PC-3 (cell line): Measurements from ENCODE around the gene CCDC87. TPM values are rescaled to one million over a fixed set of nuclear protein-coding genes. Genes with fewer than 3 reads are reported as not detected.

ENCODE experiments used
- ATAC-seq: fragments of 200-7000 bp; cut with Tn5 transposase; 2 replicates; pipeline ENCODE4 v1.9.1; 2020; ENCODE audit warnings: mild to moderate bottlenecking, moderate library complexity
- BruUV-seq: library from RNA; stranded (reverse); fragments of 400-500 nt; replicated peaks from 2 replicates; lab custom pipeline; 2021; lab: Mats Ljungman, UMichigan
- CTCF ChIA-PET: fragments of 300-600 bp; sonication (Branson Sonifier 250); formaldehyde crosslinking; loops from one replicate; lab custom pipeline; 2022; ENCODE audit warnings: antibody characterized with exemption; lab: Charles Lee
- POLR2A ChIA-PET: fragments of 300-600 bp; sonication (Branson Sonifier 250); formaldehyde crosslinking; loops from one replicate; lab custom pipeline; 2022; ENCODE audit warnings: antibody characterized with exemption; ENCODE audit not compliant: unreplicated experiment; lab: Charles Lee
- DNase-seq: peaks from one replicate; pipeline ENCODE4 v3.0.0-alpha.2; 2015
- H2AFZ ChIP-seq: fragments of 300-600 bp; sonication (generic); 2 replicates; pipeline ENCODE4 v1.6.0; 2016; ENCODE audit warnings: antibody characterized with exemption, low read length
- H3F3A ChIP-seq: fragments of 300-600 bp; sonication (generic); one replicate; pipeline ENCODE4 v1.6.0; 2017; ENCODE audit warnings: antibody characterized with exemption, low read length, control low read depth, mild to moderate bottlenecking; ENCODE audit not compliant: unreplicated experiment
- H3K27ac ChIP-seq: fragments of 300-600 bp; sonication (generic); 2 replicates; pipeline ENCODE4 v1.5.1; 2016; ENCODE audit warnings: mild to moderate bottlenecking, low read length
- H3K27me3 ChIP-seq: fragments of 300-600 bp; sonication (generic); 2 replicates; pipeline ENCODE4 v1.6.1; 2016; ENCODE audit warnings: low read length, mixed read lengths
- H3K36me3 ChIP-seq: fragments of 300-600 bp; sonication (generic); 2 replicates; pipeline ENCODE4 v1.6.1; 2016; ENCODE audit warnings: low read depth, mixed run types, low read length, mixed read lengths
- H3K4me1 ChIP-seq: fragments of 300-600 bp; sonication (generic); 2 replicates; pipeline ENCODE4 v1.5.1; 2016; ENCODE audit warnings: low read length; ENCODE audit not compliant: insufficient read depth
- H3K4me2 ChIP-seq: fragments of 300-600 bp; sonication (generic); 2 replicates; pipeline ENCODE4 v1.6.0; 2016; ENCODE audit warnings: low read length
- H3K4me3 ChIP-seq: fragments of 300-600 bp; sonication (generic); 2 replicates; pipeline ENCODE4 v1.5.1; 2016; ENCODE audit warnings: mild to moderate bottlenecking, low read length, mixed read lengths
- H3K79me2 ChIP-seq: fragments of 300-600 bp; sonication (generic); 2 replicates; pipeline ENCODE4 v1.6.1; 2017; ENCODE audit warnings: low read length, mixed read lengths
- H3K9ac ChIP-seq: fragments of 300-600 bp; sonication (generic); 2 replicates; pipeline ENCODE4 v1.6.0; 2016; ENCODE audit warnings: mild to moderate bottlenecking, low read length
- H3K9me2 ChIP-seq: fragments of 300-600 bp; sonication (generic); replicated peaks from 2 replicates; pipeline ENCODE4 v1.6.1; 2016; ENCODE audit warnings: mixed run types, low read length, mixed read lengths
- H3K9me3 ChIP-seq: fragments of 300-600 bp; sonication (generic); 2 replicates; pipeline ENCODE4 v1.6.1; 2016; ENCODE audit warnings: low read length, mixed read lengths
- H4K20me1 ChIP-seq: fragments of 300-600 bp; sonication (generic); 2 replicates; pipeline ENCODE4 v1.6.1; 2016; ENCODE audit warnings: low read length, mixed read lengths
- EZH2 ChIP-seq: fragments of 300-600 bp; sonication (generic); IDR thresholded peaks from one replicate; pipeline ENCODE4 v1.6.1; 2017; ENCODE audit warnings: antibody characterized with exemption, mild to moderate bottlenecking, low read length; ENCODE audit not compliant: unreplicated experiment
- EZH2phosphoT487 ChIP-seq: fragments of 300-600 bp; sonication (generic); IDR thresholded peaks from 2 replicates; pipeline ENCODE4 v1.6.1; 2018; ENCODE audit warnings: mild to moderate bottlenecking, antibody characterized with exemption, low read length, borderline replicate concordance
- intact Hi-C: fragments of 100-400 bp; cut with micrococcal nuclease; formaldehyde crosslinking; loops from 2 replicates; pipeline ENCODE4 v1.9.0; 2023
- total RNA-seq: library from RNA; depleted of rRNA; stranded (reverse); fragments of >200 nt; gene quantifications from 2 replicates; pipeline ENCODE4 v1.2.3, GENCODE V29; 2014
- TF ChIP-seq, protein P1 (sequence below): fragments of 300-600 bp; sonication (generic); conservative IDR thresholded peaks from 2 replicates; pipeline ENCODE4 v1.5.1; 2017; ENCODE audit warnings: antibody characterized with exemption, low read depth, mild to moderate bottlenecking, low read length

Gene CCDC87
- total RNA-seq, 1 experiment from 2014 or later: 0.69 TPM

- H3K27me3 ChIP-seq: no peaks in the 10 kb centered on the region
- peak overlapping the region; percentile 80 for H3K4me2 ChIP-seq
- ATAC-seq (peak; percentile 12), DNase-seq (no peak)
- H3K9me2 ChIP-seq: no peaks in the 10 kb centered on the region
- H3K79me2 ChIP-seq: peaks cover 97% of the 10 kb centered on the region
- peaks cover 48% of the 10 kb centered on the region for H4K20me1 ChIP-seq
- H3K4me1 ChIP-seq: peaks cover 37% of the 10 kb centered on the region
- H3K36me3 ChIP-seq: peaks cover 41% of the 10 kb centered on the region
- H3K9ac ChIP-seq: peak overlapping the region; percentile 66
- TSS peak; percentile 90 for BruUV-seq
- TF ChIP-seq, protein P1, sequence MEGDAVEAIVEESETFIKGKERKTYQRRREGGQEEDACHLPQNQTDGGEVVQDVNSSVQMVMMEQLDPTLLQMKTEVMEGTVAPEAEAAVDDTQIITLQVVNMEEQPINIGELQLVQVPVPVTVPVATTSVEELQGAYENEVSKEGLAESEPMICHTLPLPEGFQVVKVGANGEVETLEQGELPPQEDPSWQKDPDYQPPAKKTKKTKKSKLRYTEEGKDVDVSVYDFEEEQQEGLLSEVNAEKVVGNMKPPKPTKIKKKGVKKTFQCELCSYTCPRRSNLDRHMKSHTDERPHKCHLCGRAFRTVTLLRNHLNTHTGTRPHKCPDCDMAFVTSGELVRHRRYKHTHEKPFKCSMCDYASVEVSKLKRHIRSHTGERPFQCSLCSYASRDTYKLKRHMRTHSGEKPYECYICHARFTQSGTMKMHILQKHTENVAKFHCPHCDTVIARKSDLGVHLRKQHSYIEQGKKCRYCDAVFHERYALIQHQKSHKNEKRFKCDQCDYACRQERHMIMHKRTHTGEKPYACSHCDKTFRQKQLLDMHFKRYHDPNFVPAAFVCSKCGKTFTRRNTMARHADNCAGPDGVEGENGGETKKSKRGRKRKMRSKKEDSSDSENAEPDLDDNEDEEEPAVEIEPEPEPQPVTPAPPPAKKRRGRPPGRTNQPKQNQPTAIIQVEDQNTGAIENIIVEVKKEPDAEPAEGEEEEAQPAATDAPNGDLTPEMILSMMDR: no peak
- TF ChIP-seq EZH2phosphoT487 (no peak), EZH2 (no peak)
- H3K4me3 ChIP-seq: peak overlapping the region; percentile 57
- peak overlapping the region; percentile 56 for H3K27ac ChIP-seq
- ChIA-PET POLR2A (interaction anchor here (0.6 to 1.2 kb wide), 5 partner anchors 19 to 557 kb away, joined by 4 to 20 read pairs (median 5); partner anchors contain the start of genes DPP3, RBM14 and RBM4B), CTCF (interaction anchor here (0.6 to 1.2 kb wide), 3 partner anchors 45 to 842 kb away, joined by 3 to 5 read pairs (median 3); partner anchors contain the start of gene CCDC87)
- H3F3A ChIP-seq: peaks cover 7% of the 10 kb centered on the region
- intact Hi-C loops: loop anchor here (2.0 kb wide), 1 partner anchor 21 kb away; the partner anchor contains the start of gene RBM14
- no peaks in the 10 kb centered on the region for H3K9me3 ChIP-seq
- peak overlapping the region; percentile 76 for H2AFZ ChIP-seq
Measured at GRCh38 chr11:66637557-66638176, 44.8 kb upstream of the CCDC87 start.

- intact Hi-C loops: no loop called here
- H3K9me3 ChIP-seq: no peaks in the 10 kb centered on the region
- ATAC-seq (no peak), DNase-seq (no peak)
- peaks cover 97% of the 10 kb centered on the region for H3K79me2 ChIP-seq
- H3K4me3 ChIP-seq: no peak overlapping the region
- H3K9me2 ChIP-seq: no peaks in the 10 kb centered on the region
- no TSS peak for BruUV-seq
- no peak overlapping the region for H3K4me2 ChIP-seq
- TF ChIP-seq, protein P1: no peak
- TF ChIP-seq EZH2 (no peak), EZH2phosphoT487 (no peak)
- H4K20me1 ChIP-seq: peaks cover 44% of the 10 kb centered on the region
- H3K27ac ChIP-seq: no peak overlapping the region
- CTCF ChIA-PET: no interaction called here
- H3K36me3 ChIP-seq: peaks cover 36% of the 10 kb centered on the region
- POLR2A ChIA-PET: no interaction called here
- H3K4me1 ChIP-seq: peaks cover 24% of the 10 kb centered on the region
- no peaks in the 10 kb centered on the region for H3K27me3 ChIP-seq
- H3K9ac ChIP-seq: no peak overlapping the region
- H3F3A ChIP-seq: peaks cover 7% of the 10 kb centered on the region
- no peak overlapping the region for H2AFZ ChIP-seq
Measured at GRCh38 chr11:66636411-66636810, 43.5 kb upstream of the CCDC87 start.

DNA sequence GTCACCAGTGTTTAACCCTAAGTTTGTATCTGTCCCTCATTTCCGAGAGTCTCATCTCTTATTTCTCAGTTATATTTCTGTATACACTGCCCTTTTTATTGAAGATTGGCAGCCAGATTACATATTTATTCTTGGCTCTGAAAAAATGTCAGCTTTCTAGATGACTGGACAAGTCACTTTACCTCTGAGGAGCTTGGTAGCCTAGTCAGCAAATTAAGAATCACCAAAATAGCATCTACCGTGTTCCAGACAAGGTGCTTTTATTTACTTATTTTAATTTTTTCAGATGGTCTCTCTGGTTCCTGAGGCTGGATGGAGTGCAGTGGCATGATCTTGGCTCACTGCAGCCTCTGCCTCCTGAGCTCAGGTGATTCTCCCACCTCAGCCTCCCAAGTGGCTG lies 40.1 kb upstream of the CCDC87 start:
- no peak for ATAC-seq
- no peak for TF ChIP-seq EZH2phosphoT487
- TF ChIP-seq, protein P1: no peak
- TF ChIP-seq EZH2: no peak
- H3K36me3 ChIP-seq: peaks cover 45% of the 10 kb centered on the region

More for the DNA sequence above, 40.1 kb upstream of the CCDC87 start:
- Histone ChIP-seq H3K9me2 (no peaks in the 10 kb centered on the region), H3K4me2 (no peak overlapping the region), H3K9me3 (no peaks in the 10 kb centered on the region), H4K20me1 (peaks cover 44% of the 10 kb centered on the region), H3K27ac (no peak overlapping the region), H3F3A (peaks cover 6% of the 10 kb centered on the region), H2AFZ (no peak overlapping the region), H3K79me2 (peaks cover 100% of the 10 kb centered on the region), H3K4me3 (no peak overlapping the region), H3K4me1 (peaks cover 5% of the 10 kb centered on the region; the same call in 1 of the 2 replicates), H3K27me3 (no peaks in the 10 kb centered on the region), H3K9ac (no peak overlapping the region)
- ChIA-PET CTCF (no interaction called here), POLR2A (no interaction called here)
- intact Hi-C loops: no loop called here
- BruUV-seq: no TSS peak
- DNase-seq: no peak
